ENCODE measurements around the gene ARHGAP18. TPM values are rescaled to one million over a fixed set of nuclear protein-coding genes. Genes with fewer than 3 reads are reported as not detected.
A peak's percentile ranks its signal among the peaks of the same experiment; 100 is the strongest.

The ARHGAP18 gene
- polyA plus RNA-seq, 1 of the 3 experiments (the other 2 are of a cell fraction) = 25.0 TPM

- peaks cover 0 to 48% of the 10 kb centered on the region in 2 experiments for H3K4me1 ChIP-seq (ENCODE audit: control insufficient read depth in 1 of 2, insufficient read depth in 2 of 2, low read depth in 1 of 2, low read length in 1 of 2)
- WGBS (ENCODE audit: low lambda C conversion rate) = 91% methylated on average over 7 of the region's 7 CpGs
- H3K9me3 ChIP-seq = no peaks in the 10 kb centered on the region
- ChIA-PET POLR2A (no interaction called here), CTCF (no interaction called here)
- no peak overlapping the region for H2AFZ ChIP-seq (ENCODE audit: low read depth)
- DNase-seq = no peak
- no peak overlapping the region for H3K4me3 ChIP-seq (ENCODE audit: low read depth in 2 of 2, low read length in 1 of 2)
- H3K27ac ChIP-seq (ENCODE audit: low read depth in 2 of 2, low read length in 1 of 2) = peak overlapping the region; percentile 51 to 78; a peak in 3 of 4 replicates
- no peak overlapping the region for H3K9ac ChIP-seq
- H3K27me3 ChIP-seq (ENCODE audit: insufficient read depth) = no peaks in the 10 kb centered on the region
- peaks cover 51% of the 10 kb centered on the region for H3F3A ChIP-seq (replicated peaks; ENCODE audit: insufficient read depth)
- TF ChIP-seq POLR2AphosphoS5 (IDR thresholded peaks at IDR 0.05; ENCODE audit: low read depth, low read length) (no peak), FOXM1 (IDR thresholded peaks at IDR 0.05; ENCODE audit: low read depth) (no peak)
- H3K9me2 ChIP-seq = no peaks in the 10 kb centered on the region
- H3K4me2 ChIP-seq = no peak overlapping the region
- H4K20me1 ChIP-seq (ENCODE audit: insufficient read depth) = no peaks in the 10 kb centered on the region
- H3K79me2 ChIP-seq (ENCODE audit: insufficient read depth) = peaks cover 19% of the 10 kb centered on the region; the same call in 1 of the 2 replicates
- peaks cover 25 to 76% of the 10 kb centered on the region in 2 experiments for H3K36me3 ChIP-seq (replicated peaks in 1 of 2; ENCODE audit: control insufficient read depth in 1 of 2, insufficient read depth in 2 of 2, low read length in 1 of 2)
These were observed 104.0 kb downstream of the ARHGAP18 start for GRCh38 chr6:129605967-129606366.

- ChIA-PET CTCF (no interaction called here), POLR2A (no interaction called here)
- H3K9me3 ChIP-seq = no peaks in the 10 kb centered on the region
- H3K36me3 ChIP-seq (replicated peaks in 1 of 2; ENCODE audit: control insufficient read depth in 1 of 2, insufficient read depth in 2 of 2, low read length in 1 of 2) = peaks cover 30 to 76% of the 10 kb centered on the region in 2 experiments
- H3K4me3 ChIP-seq (ENCODE audit: low read depth in 2 of 2, low read length in 1 of 2) = no peak overlapping the region
- no peaks in the 10 kb centered on the region for H3K9me2 ChIP-seq
- H3K27me3 ChIP-seq (ENCODE audit: insufficient read depth) = no peaks in the 10 kb centered on the region
- 28% methylated on average over 1 of the region's 1 CpG for WGBS (ENCODE audit: low lambda C conversion rate)
- peak overlapping the region in 1 of 2 experiments; percentile 78; a peak in 2 of 4 replicates for H3K27ac ChIP-seq (ENCODE audit: low read depth in 2 of 2, low read length in 1 of 2)
- peaks cover 19% of the 10 kb centered on the region; the same call in 1 of the 2 replicates for H3K79me2 ChIP-seq (ENCODE audit: insufficient read depth)
- H3K4me1 ChIP-seq (ENCODE audit: control insufficient read depth in 1 of 2, insufficient read depth in 2 of 2, low read depth in 1 of 2, low read length in 1 of 2) = peaks cover 0 to 48% of the 10 kb centered on the region in 2 experiments
- H3K9ac ChIP-seq = no peak overlapping the region
- H2AFZ ChIP-seq (ENCODE audit: low read depth) = no peak overlapping the region
- no peak for DNase-seq
- H4K20me1 ChIP-seq (ENCODE audit: insufficient read depth) = no peaks in the 10 kb centered on the region
- no peak overlapping the region for H3K4me2 ChIP-seq
- TF ChIP-seq RXRA (IDR thresholded peaks at IDR 0.05; ENCODE audit: borderline replicate concordance, low read depth) = no peak
- no peak for TF ChIP-seq CTCF (IDR thresholded peaks at IDR 0.05)
- TF ChIP-seq PBX3 (IDR thresholded peaks at IDR 0.05) = no peak
- no peak for TF ChIP-seq RFX5 (IDR thresholded peaks at IDR 0.05; ENCODE audit: low read length)
- no peak for TF ChIP-seq TAF1 (IDR thresholded peaks at IDR 0.05; ENCODE audit: borderline replicate concordance, low read depth, low read length)
- TF ChIP-seq TEAD4 (IDR thresholded peaks at IDR 0.05; ENCODE audit: borderline replicate concordance, insufficient read depth) = no peak
- no peak for TF ChIP-seq GABPA (IDR thresholded peaks at IDR 0.05; ENCODE audit: low read depth)
- TF ChIP-seq FOXM1 (IDR thresholded peaks at IDR 0.05; ENCODE audit: low read depth) = no peak
- no peak for TF ChIP-seq REST (IDR thresholded peaks at IDR 0.05; ENCODE audit: low read depth, low read length)
- TF ChIP-seq USF2 (IDR thresholded peaks at IDR 0.05; ENCODE audit: borderline replicate concordance, low read depth, low read length) = no peak
- TF ChIP-seq FOXJ3 (CRISPR knock-in tag; IDR thresholded peaks at IDR 0.05) = no peak
- TF ChIP-seq USF1 (IDR thresholded peaks at IDR 0.05; ENCODE audit: borderline replicate concordance, low read depth) = no peak
- no peak for TF ChIP-seq IRF3 (IDR thresholded peaks at IDR 0.05; ENCODE audit: low read depth, low read length)
- no peak for TF ChIP-seq TCF12 (IDR thresholded peaks at IDR 0.05)
- peaks cover 49% of the 10 kb centered on the region for H3F3A ChIP-seq (replicated peaks; ENCODE audit: insufficient read depth)
These were observed 104.9 kb downstream of the ARHGAP18 start for GRCh38 chr6:129605095-129605494.

Data from SK-N-SH (cell line).